B cell (primary cell): ENCODE data around the gene ZC3H10. TPM values are rescaled to one million over a fixed set of nuclear protein-coding genes. Genes with fewer than 3 reads are reported as not detected.

Experiments
- ATAC-seq: fragments of 200-7000 bp; cut with Tn5 transposase; one replicate; pipeline ENCODE4 v1.10.0; 2021; ENCODE audit warnings: low read depth, mild to moderate bottlenecking, moderate number of reproducible peaks, moderate library complexity
- CTCF ChIA-PET: fragments of 350-600 bp; sonication (Branson Sonifier 250); formaldehyde crosslinking; loops from one replicate; lab custom pipeline; 2021; ENCODE audit warnings: antibody characterized with exemption, inconsistent platforms; lab: Charles Lee
- POLR2A ChIA-PET: fragments of 350-600 bp; sonication (Branson Sonifier 250); formaldehyde crosslinking; loops from one replicate; lab custom pipeline; 2021; ENCODE audit warnings: antibody characterized with exemption; lab: Charles Lee
- DNase-seq: peaks from one replicate; pipeline ENCODE4 v3.0.0; 2013
- H2AFZ ChIP-seq: 2 replicates; pipeline ENCODE4 v1.6.1; 2012; ENCODE audit warnings: mild to moderate bottlenecking, low read depth, low read length; ENCODE audit not compliant: insufficient read depth, poor library complexity, severe bottlenecking
- H3K27ac ChIP-seq, 2 donors: 1 replicate in 1 of 2; 2 replicates in 1 of 2; pipeline ENCODE4 v1.5.1; 2012 to 2013; ENCODE audit warnings: low read length in 2 of 2, mild to moderate bottlenecking in 2 of 2, moderate library complexity in 1 of 2
- H3K27me3 ChIP-seq, 4 experiments: fragments of 200-600 bp in 1 of 4; sonication (generic) in 1 of 4; replicated peaks in 1 of 4; 1 replicate in 2 of 4; 2 replicates in 2 of 4; pipeline versions ENCODE4 v1.6.1 to v1.7.0; 2013 to 2016; ENCODE audit warnings: low read length in 3 of 4, mild to moderate bottlenecking in 2 of 4, mixed read lengths in 1 of 4, moderate library complexity in 1 of 4; ENCODE audit not compliant: insufficient read depth in 4 of 4, control insufficient read depth in 3 of 4; ENCODE audit errors: control extremely low read depth in 1 of 4
- H3K36me3 ChIP-seq, 2 experiments: replicated peaks in 1 of 2; 1 replicate in 1 of 2; 2 replicates in 1 of 2; pipeline versions ENCODE4 v1.6.1 to v1.7.1; 2013; ENCODE audit warnings: low read length in 1 of 2; ENCODE audit not compliant: insufficient read depth in 2 of 2, control insufficient read depth in 1 of 2; ENCODE audit errors: control extremely low read depth in 1 of 2, extremely low read depth in 1 of 2
- H3K4me1 ChIP-seq, 2 donors: fragments of 200-600 bp in 1 of 2; sonication (generic) in 1 of 2; 1 replicate in 1 of 2; 2 replicates in 1 of 2; pipeline versions ENCODE4 v1.5.1 to v1.6.1; 2013 to 2017; ENCODE audit warnings: low read length in 2 of 2; ENCODE audit not compliant: control insufficient read depth in 2 of 2, insufficient read depth in 2 of 2
- H3K4me2 ChIP-seq: replicated peaks from 2 replicates; pipeline ENCODE3; 2012; ENCODE audit warnings: mild to moderate bottlenecking, low read depth, low read length; ENCODE audit not compliant: poor library complexity, severe bottlenecking
- H3K4me3 ChIP-seq, 5 experiments: fragments of 200-600 bp in 1 of 5; sonication (generic) in 1 of 5; 1 replicate in 3 of 5; 2 replicates in 2 of 5; pipeline versions ENCODE4 v1.5.1 to v1.7.0; 2011 to 2016; ENCODE audit warnings: low read length in 4 of 5, mild to moderate bottlenecking in 4 of 5, low read depth in 2 of 5, control low read depth in 1 of 5, moderate library complexity in 1 of 5; ENCODE audit not compliant: insufficient read depth in 1 of 5; ENCODE audit errors: control extremely low read depth in 1 of 5, extremely low read depth in 1 of 5
- H3K79me2 ChIP-seq: fragments of 200-600 bp; sonication (generic); one replicate; pipeline ENCODE4 v1.6.0; 2016; ENCODE audit warnings: low read length; ENCODE audit not compliant: control insufficient read depth, insufficient read depth
- H3K9ac ChIP-seq: fragments of 200-600 bp; sonication (generic); 2 replicates; pipeline ENCODE4 v1.6.1; 2017; ENCODE audit warnings: mild to moderate bottlenecking, low read length, moderate library complexity
- H3K9me3 ChIP-seq, 3 donors: one replicate each; pipeline versions ENCODE4 v1.6.1 to v1.7.1; 2013; ENCODE audit warnings: low read length in 2 of 3; ENCODE audit not compliant: control insufficient read depth in 2 of 3, insufficient read depth in 1 of 3; ENCODE audit errors: control extremely low read depth in 1 of 3
- H4K20me1 ChIP-seq: 2 replicates; pipeline ENCODE4 v1.6.0; 2012; ENCODE audit warnings: mild to moderate bottlenecking, low read length; ENCODE audit not compliant: insufficient read depth, control insufficient read depth, poor library complexity, severe bottlenecking
- H3K27ac Mint-ChIP-seq: one replicate; pipeline ENCODE4 v1.8.0; 2021; ENCODE audit warnings: mixed read lengths
- H3K27me3 Mint-ChIP-seq: one replicate; pipeline ENCODE4 v1.8.0; 2021; ENCODE audit warnings: mixed read lengths
- H3K4me1 Mint-ChIP-seq: one replicate; pipeline ENCODE4 v1.8.0; 2021; ENCODE audit warnings: mixed read lengths
- H3K4me3 Mint-ChIP-seq: one replicate; pipeline ENCODE4 v1.8.0; 2021; ENCODE audit warnings: mixed read lengths
- H3K9me3 Mint-ChIP-seq: one replicate; pipeline ENCODE4 v1.8.0; 2022; ENCODE audit warnings: mixed read lengths; ENCODE audit not compliant: insufficient read depth
- EZH2 ChIP-seq: IDR thresholded peaks from 2 replicates; pipeline ENCODE4 v1.6.1; 2012; ENCODE audit warnings: borderline replicate concordance, low read depth, mild to moderate bottlenecking, moderate library complexity, low read length; ENCODE audit not compliant: insufficient read depth, poor library complexity, severe bottlenecking
- WGBS: methylation state at CpG from one replicate; pipeline ENCODE4 v1.1.5; 2013; ENCODE audit warnings: missing lambda C conversion rate; ENCODE audit not compliant: insufficient coverage; 5-methylcytosine and 5-hydroxymethylcytosine counted together
- intact Hi-C: fragments of 100-400 bp; cut with micrococcal nuclease; formaldehyde crosslinking; loops from one replicate; pipeline ENCODE4 v1.10.0; 2022
- polyA plus RNA-seq: library from polyadenylated mRNA; depleted of rRNA; stranded (reverse); fragments of >200 nt; gene quantifications from 2 replicates; pipeline ENCODE4 v1.2.3, GENCODE V29; 2012
- total RNA-seq, 2 donors: library from RNA; stranded (reverse); fragments of 120-200 nt in 1 of 2; gene quantifications; 1 replicate in 1 of 2; 2 replicates in 1 of 2; pipeline versions ENCODE4 v1.2.3 to v1.2.4, GENCODE V29; 2013 to 2022
- TF ChIP-seq, protein P1 (sequence below): fragments of 200-600 bp; IDR thresholded peaks from one replicate; pipeline ENCODE4 v1.8.0; 2022; ENCODE audit warnings: antibody characterized with exemption, mild to moderate bottlenecking

Gene ZC3H10
- total and polyA plus RNA-seq, 2 donors (not counting 1 experiment from before 2014, with no cell fraction given), result 4.7 to 21.7 TPM

GRCh38 chr12:56118688-56119357 is 757 bp downstream of the ZC3H10 start:
- Mint-ChIP-seq H3K9me3 (no peaks in the 10 kb centered on the region), H3K27ac (peak overlapping the region; percentile 99), H3K27me3 (no peaks in the 10 kb centered on the region), H3K4me1 (peaks cover 38% of the 10 kb centered on the region), H3K4me3 (peak overlapping the region; percentile 99)
- ChIA-PET CTCF (interaction anchor here (0.6 to 13.8 kb wide), 40 partner anchors 9 to 992 kb away, joined by 3 to 247 read pairs (median 4); partner anchors contain the start of genes ANKRD52, CNPY2, ERBB3 and ESYT1), POLR2A (interaction anchor here (0.6 to 4.4 kb wide), 15 partner anchors 9 to 381 kb away, joined by 3 to 49 read pairs (median 6); partner anchors contain the start of genes ANKRD52, ESYT1, MYL6 and MYL6B)
- Histone ChIP-seq H3K79me2 (peaks cover 55% of the 10 kb centered on the region), H3K27me3 (no peaks in the 10 kb centered on the region), H3K4me2 (peak overlapping the region; percentile 85), H3K27ac (peak overlapping the region; percentile 85 to 94), H4K20me1 (peaks cover 4% of the 10 kb centered on the region), H3K9me3 (no peaks in the 10 kb centered on the region), H3K9ac (peak overlapping the region; percentile 79), H3K4me1 (peaks cover 17 to 30% of the 10 kb centered on the region in 2 donors), H3K4me3 (peak overlapping the region; percentile 66 to 97 (median 75)), H3K36me3 (peaks cover 0 to 31% of the 10 kb centered on the region in 2 experiments), H2AFZ (peak overlapping the region; percentile 79)
- WGBS, result under 1% methylated on average over 7 of the region's 13 CpGs
- intact Hi-C loops, result loop anchor here (1.0 to 5.0 kb wide), 20 partner anchors 7 to 1633 kb away; partner anchors contain the start of genes ANKRD52, CDK4, COQ10A and CS
- ATAC-seq (no peak), DNase-seq (no peak)
- TF ChIP-seq, protein P1, sequence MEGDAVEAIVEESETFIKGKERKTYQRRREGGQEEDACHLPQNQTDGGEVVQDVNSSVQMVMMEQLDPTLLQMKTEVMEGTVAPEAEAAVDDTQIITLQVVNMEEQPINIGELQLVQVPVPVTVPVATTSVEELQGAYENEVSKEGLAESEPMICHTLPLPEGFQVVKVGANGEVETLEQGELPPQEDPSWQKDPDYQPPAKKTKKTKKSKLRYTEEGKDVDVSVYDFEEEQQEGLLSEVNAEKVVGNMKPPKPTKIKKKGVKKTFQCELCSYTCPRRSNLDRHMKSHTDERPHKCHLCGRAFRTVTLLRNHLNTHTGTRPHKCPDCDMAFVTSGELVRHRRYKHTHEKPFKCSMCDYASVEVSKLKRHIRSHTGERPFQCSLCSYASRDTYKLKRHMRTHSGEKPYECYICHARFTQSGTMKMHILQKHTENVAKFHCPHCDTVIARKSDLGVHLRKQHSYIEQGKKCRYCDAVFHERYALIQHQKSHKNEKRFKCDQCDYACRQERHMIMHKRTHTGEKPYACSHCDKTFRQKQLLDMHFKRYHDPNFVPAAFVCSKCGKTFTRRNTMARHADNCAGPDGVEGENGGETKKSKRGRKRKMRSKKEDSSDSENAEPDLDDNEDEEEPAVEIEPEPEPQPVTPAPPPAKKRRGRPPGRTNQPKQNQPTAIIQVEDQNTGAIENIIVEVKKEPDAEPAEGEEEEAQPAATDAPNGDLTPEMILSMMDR, result no peak
- no peak for TF ChIP-seq EZH2
